K562 (cell line): ENCODE data around the gene ARIH1. TPM values are rescaled to one million over a fixed set of nuclear protein-coding genes. Genes with fewer than 3 reads are reported as not detected.
A peak's percentile ranks its signal among the peaks of the same experiment; 100 is the strongest.

Experiments
- ATAC-seq: fragments of 200-7000 bp; cut with Tn5 transposase; 3 replicates; pipeline ENCODE4 v1.9.1; 2020; ENCODE audit warnings: moderate library complexity
- BruUV-seq: library from RNA; stranded (reverse); fragments of 400-500 nt; replicated peaks from 2 replicates; lab custom pipeline; 2021; lab: Mats Ljungman, UMichigan
- CTCF ChIA-PET: fragments of 300-600 bp; formaldehyde crosslinking; extraction: SDS; loops from one replicate; lab custom pipeline; 2021; ENCODE audit warnings: low intra/inter-chr PET ratio; lab: Yijun Ruan, JAX
- POLR2A ChIA-PET: fragments of 300-600, 350-650 bp; sonication (Branson Sonifier 250); formaldehyde crosslinking; extraction: SDS; loops from one replicate; lab custom pipeline; 2021; ENCODE audit warnings: antibody characterized with exemption, inconsistent platforms; lab: Yijun Ruan, JAX
- DNase-seq, 4 experiments: peaks; one replicate each; pipeline versions ENCODE4 v3.0.0 to v3.0.0-alpha.2; 2011 to 2018; ENCODE audit warnings: low spot score in 3 of 4, mixed read lengths in 3 of 4; ENCODE audit errors: extremely low read depth in 1 of 4
- FAIRE-seq: peaks from 2 replicates; lab custom pipeline; 2011; peaks lifted over from hg19 to GRCh38; lab: Jason Lieb, UNC
- H2AFZ ChIP-seq: 2 replicates; pipeline ENCODE4 v1.6.0; 2011; ENCODE audit warnings: low read depth, low read length, control low read depth, inconsistent platforms
- H3K27ac ChIP-seq: fragments of 200-600 bp; 3 replicates; pipeline ENCODE4 v1.8.0; 2011; ENCODE audit warnings: low read depth, mild to moderate bottlenecking, control low read depth, inconsistent platforms, low read length, moderate library complexity, mixed read lengths; ENCODE audit errors: extremely low read depth
- H3K27me3 ChIP-seq, 2 experiments: fragments of 300-600 bp in 1 of 2; 2 replicates in 1 of 2; 3 replicates in 1 of 2; pipeline versions ENCODE4 v1.6.0 to v1.8.0; 2011; ENCODE audit warnings: inconsistent platforms in 2 of 2, low read length in 2 of 2, mild to moderate bottlenecking in 1 of 2, mixed read lengths in 1 of 2, moderate library complexity in 1 of 2; ENCODE audit not compliant: control insufficient read depth in 2 of 2, insufficient read depth in 2 of 2
- H3K36me3 ChIP-seq: fragments of 300-600 bp; 3 replicates; pipeline ENCODE4 v1.8.0; 2011; ENCODE audit warnings: mild to moderate bottlenecking, low read length, inconsistent platforms; ENCODE audit not compliant: control insufficient read depth, insufficient read depth
- H3K4me1 ChIP-seq, 2 experiments: fragments of 200-600 bp in 1 of 2; replicated peaks in 1 of 2; 2 replicates in 1 of 2; 3 replicates in 1 of 2; pipeline versions ENCODE4 v1.5.1 to v1.8.0; 2011; ENCODE audit warnings: inconsistent platforms in 2 of 2, low read length in 2 of 2, mild to moderate bottlenecking in 1 of 2, mixed read lengths in 1 of 2, moderate library complexity in 1 of 2; ENCODE audit not compliant: control insufficient read depth in 2 of 2, insufficient read depth in 2 of 2
- H3K4me2 ChIP-seq: 2 replicates; pipeline ENCODE4 v1.6.1; 2011; ENCODE audit warnings: low read length, control low read depth, inconsistent platforms, mixed read lengths; ENCODE audit not compliant: insufficient read depth
- H3K4me3 ChIP-seq: fragments of 200-600 bp; sonication (generic), shearing (Covaris generic); 2 replicates; pipeline ENCODE4 v1.5.1; 2016; ENCODE audit warnings: control low read depth, inconsistent platforms
- H3K79me2 ChIP-seq: fragments of 200-600 bp; 3 replicates; pipeline ENCODE4 v1.8.0; 2011; ENCODE audit warnings: low read length, inconsistent platforms; ENCODE audit not compliant: control insufficient read depth, insufficient read depth
- H3K9ac ChIP-seq, 2 experiments: 2 replicates each; pipeline versions ENCODE4 v1.6.0 to v1.6.1; 2011; ENCODE audit warnings: low read depth in 2 of 2, low read length in 2 of 2, control low read depth in 1 of 2, inconsistent platforms in 1 of 2, mild to moderate bottlenecking in 1 of 2, mixed read lengths in 1 of 2; ENCODE audit not compliant: insufficient read depth in 1 of 2
- H3K9me1 ChIP-seq: one replicate; pipeline ENCODE4 v1.6.0; 2011; ENCODE audit warnings: inconsistent platforms, mild to moderate bottlenecking, low read length, moderate library complexity; ENCODE audit not compliant: control insufficient read depth, insufficient read depth
- H3K9me3 ChIP-seq: replicated peaks from 2 replicates; pipeline ENCODE4 v1.5.1; 2011; ENCODE audit warnings: low read depth, low read length, inconsistent platforms; ENCODE audit not compliant: control insufficient read depth, insufficient read depth
- H4K20me1 ChIP-seq: replicated peaks from 2 replicates; pipeline ENCODE4 v1.6.1; 2011; ENCODE audit warnings: low read length, inconsistent platforms, mixed read lengths; ENCODE audit not compliant: control insufficient read depth, insufficient read depth
- CBFA2T2 ChIP-seq: fragments of 450-650 bp; conservative IDR thresholded peaks from 2 replicates; pipeline ENCODE4 v1.6.1; 2017; ENCODE audit warnings: mild to moderate bottlenecking
- CREB1 ChIP-seq, 2 experiments: sonication (generic) in 1 of 2; formaldehyde crosslinking in 1 of 2; IDR thresholded peaks; 2 replicates each; pipeline versions ENCODE4 v1.6.1 to v1.8.0; 2012 to 2022; ENCODE audit warnings: inconsistent platforms in 1 of 2, mild to moderate bottlenecking in 1 of 2, missing genetic modification reagents in 1 of 2, moderate library complexity in 1 of 2
- HEY1 ChIP-seq: fragments of 250-450 bp; sonication (Bioruptor Pico); IDR thresholded peaks from 2 replicates; pipeline ENCODE4 v1.5.0; 2020; ENCODE audit warnings: mild to moderate bottlenecking, moderate library complexity, borderline replicate concordance
- LCOR ChIP-seq: sonication (generic); formaldehyde crosslinking; IDR thresholded peaks from 2 replicates; pipeline ENCODE4 v1.8.0; 2022; ENCODE audit warnings: mild to moderate bottlenecking, missing genetic modification reagents
- NFRKB ChIP-seq: fragments of 450-650 bp; IDR thresholded peaks from 2 replicates; pipeline ENCODE4 v1.6.1; 2016; ENCODE audit warnings: low read depth
- NR2F6 ChIP-seq: fragments of 450-650 bp; formaldehyde crosslinking; IDR thresholded peaks from 2 replicates; pipeline ENCODE4 v1.4.0; 2020; ENCODE audit warnings: mild to moderate bottlenecking
- PBX2 ChIP-seq, 2 experiments: IDR thresholded peaks in 1 of 2; conservative IDR thresholded peaks in 1 of 2; 2 replicates each; pipeline ENCODE4 v1.6.1; 2016; ENCODE audit warnings: low read depth in 2 of 2, mild to moderate bottlenecking in 1 of 2, missing compliant biosample characterization in 1 of 2, missing genetic modification characterization in 1 of 2, moderate library complexity in 1 of 2
- POLR2A ChIP-seq: fragments of 450-650 bp; conservative IDR thresholded peaks from 2 replicates; pipeline ENCODE4 v1.6.1; 2016
- UBTF ChIP-seq, 2 experiments: IDR thresholded peaks; 2 replicates each; pipeline ENCODE4 v1.6.1; 2012; ENCODE audit warnings: improper control_type of control experiment in 2 of 2, low read depth in 2 of 2, low read length in 2 of 2, borderline replicate concordance in 1 of 2
- ZBTB11 ChIP-seq, 3 experiments: fragments of 200-800 bp in 1 of 3; fragments of 250-450 bp in 1 of 3; fragments of 450-650 bp in 1 of 3; sonication (Bioruptor Pico) in 1 of 3; sonication (Bioruptor generic) in 1 of 3; formaldehyde crosslinking in 1 of 3; IDR thresholded peaks; 2 replicates each; pipeline versions ENCODE4 v1.6.1 to v1.8.0; 2016 to 2022; ENCODE audit warnings: mild to moderate bottlenecking in 2 of 3, missing genetic modification characterization in 2 of 3, missing compliant biosample characterization in 1 of 3, moderate library complexity in 1 of 3
- ZNF121 ChIP-seq: sonication (generic); formaldehyde crosslinking; conservative IDR thresholded peaks from 2 replicates; pipeline ENCODE4 v1.8.0; 2022; ENCODE audit warnings: missing genetic modification reagents
- WGBS: fragments of 100-300 bp; shearing (Covaris generic); methylation state at CpG from one replicate; pipeline ENCODE4 v1.1.6; 2016; ENCODE audit warnings: low coverage, mixed read lengths; ENCODE audit not compliant: insufficient coverage; ENCODE audit errors: missing lambda C conversion rate; 5-methylcytosine and 5-hydroxymethylcytosine counted together
- in situ Hi-C: fragments of 300-500 bp; cut with MboI; formaldehyde crosslinking; loops from 4 replicates; pipeline ENCODE4 v1.15.0; 2018; ENCODE audit warnings: inconsistent platforms, mixed read lengths
- intact Hi-C: fragments of 100-400 bp; cut with micrococcal nuclease; formaldehyde crosslinking; loops from 2 replicates; pipeline ENCODE4 v1.14.2; 2022
- polyA plus RNA-seq, 8 experiments: library from polyadenylated mRNA; depleted of rRNA in 4 of 8; stranded (reverse) in 5 of 8; unstranded in 3 of 8; fragments of >200 nt; fragmentation: Nextera tagmentation in 2 of 8; fragmentation: Illumina TruSeq in 1 of 8; extraction: Ambion mirVana in 2 of 8; extraction: Trizol in 1 of 8; gene quantifications; 2 replicates each; pipeline versions ENCODE4 v1.2.1 to v1.2.3, GENCODE V29; 2011 to 2014; ENCODE audit warnings: inconsistent platforms in 1 of 8, missing spikeins in 1 of 8
- total RNA-seq, 7 experiments: library from RNA; depleted of rRNA in 6 of 7; stranded (reverse); fragments of >200 nt in 6 of 7; fragmentation: Illumina TruSeq in 2 of 7; extraction: Trizol in 2 of 7; gene quantifications; 2 replicates each; pipeline versions ENCODE4 v1.2.1 to v1.2.3, GENCODE V29; 2011 to 2021; ENCODE audit warnings: low replicate concordance in 1 of 7

Gene ARIH1
- total and polyA plus RNA-seq, 9 of the 15 experiments (the other 6 are each of a cell fraction or from before 2014, with no cell fraction given), result 17.7 to 125 (median 31.4) TPM

- TF ChIP-seq ZBTB11 (CRISPR knock-in tag; IDR thresholded peaks at IDR 0.05) (0 out of 6 replicates have a peak, but pooled peaks of 1 of the 3 experiments have one; percentile 50), CBFA2T2 (peak; percentile 80)
Observed at GRCh38 chr15:72592097-72592496, 118.0 kb downstream of the ARIH1 start (continued).

- CTCF ChIA-PET, result no interaction called here
- in situ Hi-C loops (loop anchor here (10.0 kb wide), 1 partner anchor 672 kb away; no protein-coding TSS in a partner anchor), intact Hi-C loops (loop anchor here (10.0 kb wide), 1 partner anchor 118 kb away; the partner anchor contains the start of gene ARIH1)
- Histone ChIP-seq H3K36me3 (no peaks in the 10 kb centered on the region), H3K4me1 (no peaks in the 10 kb centered on the region; a peak in 1 of 5 replicates), H3K9me1 (no peaks in the 10 kb centered on the region), H2AFZ (no peak overlapping the region), H3K4me2 (no peak overlapping the region), H3K9ac (no peak overlapping the region), H3K79me2 (no peaks in the 10 kb centered on the region), H4K20me1 (no peaks in the 10 kb centered on the region; the same call in 1 of the 2 replicates), H3K27ac (no peak overlapping the region), H3K27me3 (no peaks in the 10 kb centered on the region), H3K4me3 (no peak overlapping the region), H3K9me3 (no peaks in the 10 kb centered on the region)
- POLR2A ChIA-PET, result no interaction called here
- DNase-seq (no peak), FAIRE-seq (no peak), ATAC-seq (no peak)
- no TSS peak for BruUV-seq
- WGBS, result 36% methylated on average over 2 of the region's 2 CpGs
- TF ChIP-seq HEY1 (CRISPR knock-in tag) (no peak), POLR2A (no peak), NFRKB (no peak), PBX2 (CRISPR knock-in tag; IDR thresholded peaks at IDR 0.05; ENCODE audit: low read depth) (no peak), PBX2 (tag; conservative IDR thresholded peaks at IDR 0.05; ENCODE audit: low read depth) (no peak), UBTF (IDR thresholded peaks at IDR 0.05; ENCODE audit: borderline replicate concordance in 1 of 2, low read depth in 2 of 2, low read length in 2 of 2) (no peak), LCOR (no peak), NR2F6 (CRISPR knock-in tag) (no peak), ZNF121 (CRISPR knock-in tag) (no peak), CREB1 (IDR thresholded peaks at IDR 0.05) (no peak), CREB1 (CRISPR knock-in tag; IDR thresholded peaks at IDR 0.05) (no peak)
Observed at GRCh38 chr15:72592676-72593075, 118.5 kb downstream of the ARIH1 start.
